OCI-LY7 (cell line): Measurements from ENCODE around the gene SERPINI1.

Source experiments
- EZH2phosphoT487 ChIP-seq: fragments of 200-600 bp; sonication (generic); IDR thresholded peaks from 2 replicates; pipeline ENCODE4 v1.6.1; 2018; ENCODE audit warnings: low read depth, borderline replicate concordance, mild to moderate bottlenecking, mixed run types, antibody characterized with exemption, low read length, moderate library complexity, mixed read lengths
- TF ChIP-seq, protein P1 (sequence below): fragments of 200-600 bp; sonication (generic); conservative IDR thresholded peaks from 2 replicates; pipeline ENCODE4 v1.5.1; 2014; ENCODE audit warnings: mild to moderate bottlenecking, antibody characterized with exemption, low read length, moderate library complexity, mixed read lengths

DNA sequence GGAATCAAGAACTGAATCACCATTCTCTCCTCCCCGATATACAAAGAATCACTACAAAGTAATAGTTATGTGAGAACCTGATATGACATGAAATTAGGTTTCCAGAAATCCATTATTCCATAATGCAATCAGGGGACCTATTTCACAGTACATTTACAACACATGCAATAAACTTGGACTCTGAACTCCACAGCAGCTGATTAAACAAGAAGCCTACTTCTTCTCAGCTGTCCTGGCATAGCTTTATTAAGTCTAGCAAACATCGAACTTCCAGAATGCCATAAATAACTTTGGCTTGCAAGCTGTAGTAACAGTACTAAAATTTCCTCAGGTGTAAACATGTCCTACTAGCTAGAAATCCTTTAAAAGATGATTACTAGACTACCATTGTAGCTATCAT, 18.6 kb upstream of the SERPINI1 start:
- TF ChIP-seq, protein P1, sequence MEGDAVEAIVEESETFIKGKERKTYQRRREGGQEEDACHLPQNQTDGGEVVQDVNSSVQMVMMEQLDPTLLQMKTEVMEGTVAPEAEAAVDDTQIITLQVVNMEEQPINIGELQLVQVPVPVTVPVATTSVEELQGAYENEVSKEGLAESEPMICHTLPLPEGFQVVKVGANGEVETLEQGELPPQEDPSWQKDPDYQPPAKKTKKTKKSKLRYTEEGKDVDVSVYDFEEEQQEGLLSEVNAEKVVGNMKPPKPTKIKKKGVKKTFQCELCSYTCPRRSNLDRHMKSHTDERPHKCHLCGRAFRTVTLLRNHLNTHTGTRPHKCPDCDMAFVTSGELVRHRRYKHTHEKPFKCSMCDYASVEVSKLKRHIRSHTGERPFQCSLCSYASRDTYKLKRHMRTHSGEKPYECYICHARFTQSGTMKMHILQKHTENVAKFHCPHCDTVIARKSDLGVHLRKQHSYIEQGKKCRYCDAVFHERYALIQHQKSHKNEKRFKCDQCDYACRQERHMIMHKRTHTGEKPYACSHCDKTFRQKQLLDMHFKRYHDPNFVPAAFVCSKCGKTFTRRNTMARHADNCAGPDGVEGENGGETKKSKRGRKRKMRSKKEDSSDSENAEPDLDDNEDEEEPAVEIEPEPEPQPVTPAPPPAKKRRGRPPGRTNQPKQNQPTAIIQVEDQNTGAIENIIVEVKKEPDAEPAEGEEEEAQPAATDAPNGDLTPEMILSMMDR = no peak
- TF ChIP-seq EZH2phosphoT487 = no peak
